Parathyroid adenoma (tissue), 2 donors: ENCODE measurements around the gene PPP2R3B.
A peak's percentile ranks its signal among the peaks of the same experiment; 100 is the strongest.

Source experiments
- H2AFZ ChIP-seq: fragments of 300-600 bp; sonication (generic); one replicate; pipeline ENCODE4 v1.7.0; 2017; ENCODE audit warnings: antibody characterized with exemption, mild to moderate bottlenecking
- H3K27ac ChIP-seq: fragments of 300-600 bp; sonication (generic); one replicate; pipeline ENCODE4 v1.7.0; 2017
- H3K27me3 ChIP-seq: fragments of 300-600 bp; sonication (generic); one replicate; pipeline ENCODE4 v1.7.0; 2017; ENCODE audit warnings: low read length; ENCODE audit not compliant: control insufficient read depth, insufficient read depth
- H3K36me3 ChIP-seq: fragments of 300-600 bp; sonication (generic); one replicate; pipeline ENCODE4 v1.7.0; 2017; ENCODE audit warnings: low read length; ENCODE audit not compliant: control insufficient read depth, insufficient read depth
- H3K4me1 ChIP-seq: fragments of 300-600 bp; sonication (generic); one replicate; pipeline ENCODE4 v1.7.0; 2017; ENCODE audit warnings: control low read depth
- H3K4me2 ChIP-seq: fragments of 300-600 bp; sonication (generic); one replicate; pipeline ENCODE4 v1.7.0; 2017; ENCODE audit warnings: low read length
- H3K4me3 ChIP-seq: fragments of 300-600 bp; sonication (generic); one replicate; pipeline ENCODE4 v1.7.0; 2017; ENCODE audit warnings: low read depth, low read length
- H3K79me2 ChIP-seq: fragments of 300-600 bp; sonication (generic); one replicate; pipeline ENCODE4 v1.7.0; 2017; ENCODE audit warnings: control low read depth
- H3K9ac ChIP-seq: fragments of 300-600 bp; sonication (generic); one replicate; pipeline ENCODE4 v1.7.0; 2017; ENCODE audit warnings: mild to moderate bottlenecking
- H3K9me3 ChIP-seq: fragments of 300-600 bp; sonication (generic); one replicate; pipeline ENCODE4 v1.7.0; 2017; ENCODE audit warnings: low read length; ENCODE audit not compliant: control insufficient read depth
- CTCF ChIP-seq: fragments of 300-600 bp; sonication (generic); IDR thresholded peaks from one replicate; pipeline ENCODE4 v1.7.0; 2017; ENCODE audit warnings: antibody characterized with exemption, mild to moderate bottlenecking
- donor health status: primary hyperparathyroidism.

Gene PPP2R3B

GRCh38 chrX:375181-376036 is 11.3 kb downstream of the PPP2R3B start:
- H3K27me3 ChIP-seq: no peaks in the 10 kb centered on the region

GRCh38 chrX:374596-374995 is 12.1 kb downstream of the PPP2R3B start:
- Histone ChIP-seq H3K36me3 (no peaks in the 10 kb centered on the region), H3K27me3 (no peaks in the 10 kb centered on the region), H3K9me3 (no peaks in the 10 kb centered on the region), H3K27ac (no peak overlapping the region), H3K4me3 (no peak overlapping the region), H2AFZ (no peak overlapping the region), H3K4me1 (no peaks in the 10 kb centered on the region), H3K9ac (no peak overlapping the region), H3K4me2 (no peak overlapping the region), H3K79me2 (no peaks in the 10 kb centered on the region)
- TF ChIP-seq CTCF: no peak

More at GRCh38 chrX:375181-376036, 11.3 kb downstream of the PPP2R3B start:
- Histone ChIP-seq H3K36me3 (no peaks in the 10 kb centered on the region), H3K9me3 (no peaks in the 10 kb centered on the region), H3K4me2 (no peak overlapping the region), H3K79me2 (no peaks in the 10 kb centered on the region), H3K9ac (no peak overlapping the region), H2AFZ (no peak overlapping the region), H3K4me3 (no peak overlapping the region), H3K27ac (no peak overlapping the region), H3K4me1 (no peaks in the 10 kb centered on the region)
- TF ChIP-seq CTCF: no peak

GRCh38 chrX:373641-374471 is 12.9 kb downstream of the PPP2R3B start:
- Histone ChIP-seq H3K36me3 (no peaks in the 10 kb centered on the region), H3K9ac (no peak overlapping the region), H2AFZ (no peak overlapping the region), H3K4me2 (peak overlapping the region; percentile 28), H3K4me3 (no peak overlapping the region), H3K9me3 (no peaks in the 10 kb centered on the region), H3K79me2 (no peaks in the 10 kb centered on the region), H3K27me3 (no peaks in the 10 kb centered on the region), H3K27ac (no peak overlapping the region), H3K4me1 (no peaks in the 10 kb centered on the region)
- no peak for TF ChIP-seq CTCF

- no peak for TF ChIP-seq CTCF
- H3K4me2 ChIP-seq: no peak overlapping the region
- H3K79me2 ChIP-seq: no peaks in the 10 kb centered on the region
- no peak overlapping the region for H2AFZ ChIP-seq
- no peaks in the 10 kb centered on the region for H3K27me3 ChIP-seq
- H3K4me1 ChIP-seq: no peaks in the 10 kb centered on the region
- no peak overlapping the region for H3K9ac ChIP-seq
- H3K4me3 ChIP-seq: no peak overlapping the region
- H3K27ac ChIP-seq: no peak overlapping the region
- H3K9me3 ChIP-seq: no peaks in the 10 kb centered on the region
- no peaks in the 10 kb centered on the region for H3K36me3 ChIP-seq
These were observed 13.7 kb downstream of the PPP2R3B start for GRCh38 chrX:372856-373640.
